HG03469 (cell line): ENCODE data around the gene DUS4L.

Experiments
- ATAC-seq: cut with Tn5 transposase; IDR thresholded peaks from one replicate; pipeline ENCODE4 v1.9.1; 2021; ENCODE audit warnings: mild to moderate bottlenecking, moderate library complexity, moderate number of reproducible peaks; ENCODE audit not compliant: unreplicated experiment

The DUS4L gene

DNA sequence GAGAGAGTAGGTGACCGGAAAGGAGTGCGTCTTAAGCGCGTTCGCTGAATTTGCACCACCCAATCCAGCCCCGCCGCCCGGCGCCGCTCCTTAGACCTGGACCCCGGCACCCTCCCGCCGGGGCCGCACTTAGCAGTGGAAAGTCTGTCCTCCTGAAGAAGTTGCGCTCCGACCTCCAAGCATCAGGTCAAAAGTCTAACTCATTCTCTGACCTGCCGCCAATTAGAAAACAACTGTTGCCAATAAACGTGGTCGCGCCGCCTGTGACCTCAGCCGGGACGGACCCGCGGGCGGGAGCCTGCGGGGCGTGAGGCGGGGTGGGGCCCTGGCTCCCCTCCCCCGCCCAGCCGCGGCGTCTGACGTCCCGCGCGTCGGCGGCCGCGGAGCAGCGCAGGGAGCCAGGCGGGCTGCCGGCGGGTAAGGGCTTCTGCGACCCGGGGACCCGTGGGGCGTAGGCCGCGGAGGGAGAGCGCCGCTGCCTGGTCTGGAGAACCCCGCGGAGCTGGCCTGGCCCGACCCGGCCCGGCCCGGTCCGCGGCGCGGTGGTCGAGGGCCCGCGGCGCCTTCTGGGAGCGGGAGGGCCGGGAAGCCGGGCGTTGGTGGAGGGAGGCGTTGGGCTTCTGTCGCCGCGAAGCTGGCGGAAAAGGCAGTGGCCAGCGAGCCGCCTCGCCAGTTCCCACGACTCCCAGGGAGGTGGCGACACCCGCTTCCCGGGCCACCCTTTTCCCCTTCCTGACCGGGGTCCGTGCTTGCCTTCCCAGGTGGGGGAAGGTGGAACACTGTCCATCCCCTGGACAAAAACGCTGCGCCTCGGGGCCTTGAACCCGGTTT is 16.3 kb downstream of the DUS4L start, which contains the start of gene BCAP29:
TSS of gene BCAP29 (plus strand) at position 362 of the 831 bp plus-strand sequence. CDS start 527 bp downstream, outside the sequence.
- peak; percentile 78 for ATAC-seq

DNA sequence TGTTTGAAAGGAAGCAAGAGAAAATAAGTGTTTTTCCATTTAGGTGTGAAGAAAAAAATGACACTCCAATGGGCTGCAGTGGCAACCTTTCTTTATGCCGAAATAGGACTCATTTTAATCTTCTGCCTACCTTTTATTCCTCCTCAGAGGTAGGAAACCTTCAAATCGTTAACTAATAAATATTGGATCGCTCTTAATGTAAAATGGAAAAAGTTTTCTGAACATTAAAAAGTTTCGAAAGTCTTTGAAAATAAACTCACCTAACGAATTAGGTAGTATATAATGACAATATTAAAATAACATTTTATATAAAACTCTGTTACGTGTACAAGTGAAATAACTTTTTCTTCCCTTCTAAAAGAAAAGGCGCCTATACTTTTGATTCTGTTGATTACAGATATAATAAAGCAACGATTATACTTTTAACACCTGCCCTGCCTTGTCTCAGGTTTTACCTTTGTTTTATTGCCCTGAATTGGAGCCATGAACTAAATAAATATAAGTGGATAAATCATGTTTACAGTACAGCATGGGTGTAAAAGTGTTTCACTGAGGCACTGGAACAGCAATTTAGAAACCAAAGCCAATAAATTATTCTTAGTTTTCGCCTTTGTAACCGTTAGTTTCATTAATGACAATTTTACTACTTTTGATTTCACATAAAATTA is 17.1 kb downstream of the DUS4L start:
- ATAC-seq: no peak

- no peak for ATAC-seq
These were observed 17.7 kb downstream of the DUS4L start for GRCh38 chr7:107581387-107582013.

DNA sequence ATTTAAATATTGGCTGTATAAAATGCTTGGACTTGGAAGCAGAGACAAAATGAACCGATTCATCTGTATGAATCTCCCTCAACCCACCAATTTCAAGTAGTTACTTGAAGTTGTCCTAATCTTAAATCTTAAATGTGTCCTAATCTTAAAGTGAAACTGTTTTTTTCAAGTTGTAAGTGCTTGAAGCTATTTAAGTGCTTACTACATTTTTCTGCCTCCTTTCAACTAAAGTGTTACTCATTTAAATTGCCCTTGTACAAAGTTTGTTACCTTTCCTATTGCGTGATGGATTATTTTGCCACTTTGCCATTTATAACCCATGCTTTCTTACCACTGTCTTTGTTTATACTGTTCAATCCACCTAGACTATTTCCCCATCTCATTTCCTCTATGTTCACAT is 19.1 kb downstream of the DUS4L start:
- no peak for ATAC-seq

DNA sequence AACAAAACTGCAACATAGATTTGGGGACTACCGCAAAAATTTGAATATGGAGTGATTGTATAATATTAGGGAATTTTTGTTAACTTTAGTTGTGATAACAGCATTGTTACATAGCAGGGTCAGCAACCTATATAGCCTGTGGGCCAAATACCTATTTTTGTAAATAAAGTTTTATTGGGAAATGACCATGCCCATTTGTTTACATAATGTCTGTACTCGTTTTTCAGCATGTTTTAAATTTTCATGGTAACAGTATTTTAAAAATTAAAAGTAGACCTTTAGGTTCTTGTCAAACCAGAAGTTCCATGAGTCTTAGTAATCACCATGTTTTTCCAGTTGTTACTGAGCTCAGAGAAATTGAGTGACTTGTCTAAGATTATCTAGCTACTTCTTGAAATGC is 20.9 kb downstream of the DUS4L start:
- ATAC-seq: no peak

GRCh38 chr7:107588529-107589130 is 24.9 kb downstream of the DUS4L start:
- no peak for ATAC-seq

DNA sequence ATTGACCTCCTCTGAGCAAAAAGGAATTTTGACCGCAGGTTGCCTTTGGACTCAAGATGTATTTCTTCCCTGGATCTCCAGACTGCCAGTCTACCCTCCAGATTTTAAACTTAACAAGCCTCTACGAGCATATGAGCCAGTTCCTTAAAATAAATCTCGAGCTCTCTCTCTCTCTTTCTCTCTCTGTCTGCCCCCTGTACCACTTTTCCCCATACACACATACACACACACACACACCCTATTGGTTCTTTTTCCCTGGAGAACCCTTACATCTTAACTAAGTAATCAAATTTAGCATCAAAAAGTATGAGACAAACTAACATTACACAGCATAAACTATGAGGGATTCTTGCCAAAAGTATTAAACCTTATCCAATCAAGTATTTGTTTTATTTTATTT is 27.6 kb downstream of the DUS4L start:
- ATAC-seq: no peak

- no peak for ATAC-seq
These were observed 28.7 kb downstream of the DUS4L start for GRCh38 chr7:107592361-107593024.

DNA sequence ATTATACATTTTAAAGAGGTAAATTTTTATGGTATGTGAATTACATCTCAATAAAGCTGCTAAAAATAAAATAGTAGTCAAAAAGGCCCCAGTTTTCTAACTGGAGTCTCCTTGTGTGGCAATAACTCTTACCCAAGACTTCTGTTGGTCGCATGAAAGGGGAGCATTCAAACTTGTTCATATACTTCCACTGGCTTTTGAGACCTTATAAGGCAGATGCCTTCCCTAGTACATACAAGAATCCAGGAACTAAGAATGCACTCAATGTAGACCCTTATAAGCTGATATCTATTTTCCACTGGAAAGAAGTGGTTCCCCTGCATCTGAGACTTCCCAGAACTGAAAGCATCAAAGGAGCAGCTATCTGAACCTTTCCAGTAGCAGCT is 29.2 kb downstream of the DUS4L start:
- no peak for ATAC-seq

DNA sequence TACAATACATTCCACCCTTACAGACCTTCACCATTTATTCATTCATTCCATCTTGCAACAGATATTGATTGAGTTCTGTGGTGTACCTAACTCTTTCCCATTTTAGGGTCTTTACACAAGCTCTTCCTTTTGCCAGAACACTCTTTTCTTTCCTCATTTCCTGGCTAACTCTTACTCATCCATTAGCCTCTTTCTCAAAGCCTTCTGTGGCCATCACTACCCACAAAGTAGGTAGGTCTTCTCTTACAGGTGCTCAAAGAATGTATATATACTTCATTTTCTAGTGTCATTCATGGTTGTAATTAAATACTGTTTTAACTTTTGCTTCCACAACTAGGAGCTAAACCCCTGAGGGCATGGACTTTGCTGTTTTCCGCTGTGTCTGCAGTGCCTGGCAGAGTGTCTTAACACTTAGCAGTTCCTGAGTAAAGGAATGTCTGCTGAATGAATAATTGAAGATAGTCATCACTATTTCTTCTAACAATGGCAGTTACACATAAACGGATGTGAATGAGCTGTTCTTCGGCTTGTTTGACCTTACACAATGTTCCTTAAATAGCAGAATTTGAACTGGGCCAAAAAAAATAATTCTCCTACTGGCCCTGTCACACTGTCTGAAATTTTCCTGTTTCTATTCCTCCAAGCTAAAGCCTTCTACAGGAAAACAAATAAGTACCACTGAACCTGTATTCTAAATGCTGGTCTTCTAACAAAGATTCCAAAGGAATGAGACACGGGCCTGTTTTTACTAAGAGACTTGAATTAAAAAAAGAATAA is 31.4 kb downstream of the DUS4L start:
- ATAC-seq: no peak

DNA sequence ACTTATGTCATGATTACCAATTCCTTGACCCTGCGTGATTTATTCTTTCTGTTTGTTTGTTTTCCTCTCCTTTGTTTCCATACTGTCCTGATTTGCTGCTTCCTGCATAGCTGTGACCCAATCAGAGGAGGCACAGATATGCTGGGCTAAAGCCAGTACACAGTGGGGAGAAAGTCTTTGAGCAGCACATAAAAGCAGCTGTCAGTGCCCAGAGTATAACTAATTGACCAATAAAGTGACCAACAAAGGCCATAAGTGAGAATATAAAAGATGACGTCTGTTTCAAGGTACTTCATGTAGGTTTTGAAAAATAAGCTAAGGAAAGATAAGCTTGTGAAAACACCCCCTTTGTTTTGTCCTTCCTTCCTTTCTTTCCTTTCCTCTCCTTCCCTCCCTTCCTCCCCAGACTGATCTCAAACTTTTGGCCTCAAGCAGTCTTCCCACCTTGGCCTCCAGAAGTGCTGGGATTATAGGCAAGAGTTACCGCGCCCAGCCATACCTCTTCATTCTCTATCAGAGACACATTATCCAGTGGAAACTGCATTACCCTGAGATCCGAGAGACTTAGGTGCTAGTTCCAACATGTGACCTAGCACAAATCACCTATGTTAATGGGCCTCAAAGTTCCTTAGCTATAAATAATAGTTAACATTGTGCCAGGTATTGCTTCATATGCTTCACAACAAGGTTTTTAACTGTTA is 33.3 kb downstream of the DUS4L start:
- no peak for ATAC-seq

DNA sequence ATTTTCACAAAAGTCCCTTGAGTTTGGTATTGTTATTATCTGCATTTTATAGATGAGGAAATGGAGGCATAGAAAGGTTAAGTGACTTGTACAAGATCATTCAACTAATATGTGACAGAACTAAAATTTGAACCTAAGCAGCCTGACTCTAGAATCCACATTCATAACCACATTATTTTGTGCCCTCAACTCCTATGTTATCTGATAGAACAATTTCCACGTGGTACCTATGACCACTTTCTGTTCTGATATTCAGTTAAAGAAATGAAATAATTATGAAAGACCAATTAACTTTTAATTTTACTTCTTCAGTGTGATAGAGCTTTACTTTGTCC is 33.8 kb downstream of the DUS4L start:
- no peak for ATAC-seq

DNA sequence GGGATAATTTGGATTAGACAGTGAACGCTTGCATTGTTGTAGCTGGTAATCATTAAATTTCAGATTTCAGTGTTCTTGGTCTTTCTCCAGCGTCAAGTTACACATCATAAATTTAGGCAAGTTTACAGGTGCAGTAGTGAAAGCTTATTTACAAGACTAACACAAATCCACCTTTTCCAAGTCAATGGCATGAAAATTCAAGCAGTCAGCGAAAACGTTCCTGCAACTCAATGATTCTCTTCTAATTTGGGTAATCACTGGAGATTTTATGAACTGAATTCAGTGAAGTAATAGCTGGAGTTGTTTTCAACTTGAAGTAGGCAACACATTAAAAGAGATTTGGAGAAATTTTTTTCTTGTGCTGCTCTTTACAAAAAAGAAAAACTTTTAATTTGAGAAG is 34.2 kb downstream of the DUS4L start:
- no peak for ATAC-seq

GRCh38 chr7:107599262-107599661 is 35.5 kb downstream of the DUS4L start:
- no peak for ATAC-seq

DNA sequence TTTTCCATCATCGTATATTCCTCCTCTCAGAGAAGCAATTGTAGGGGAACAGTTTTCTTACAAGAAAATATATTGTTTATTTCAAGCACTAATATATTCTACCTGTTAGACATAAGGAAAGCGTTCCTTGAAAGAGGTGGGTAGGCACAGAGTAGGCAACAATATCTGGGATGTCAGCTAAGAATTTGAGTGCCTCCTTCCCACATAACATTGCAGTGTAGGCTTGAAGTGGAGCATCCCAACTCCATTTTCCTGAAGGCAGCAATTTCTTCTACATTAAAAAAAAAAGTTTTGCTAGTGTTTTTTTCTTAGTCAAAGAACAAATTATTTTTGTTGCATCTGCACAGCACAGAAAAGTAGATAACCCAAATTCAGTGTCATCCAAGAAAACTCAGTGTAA is 37.0 kb downstream of the DUS4L start:
- no peak for ATAC-seq

GRCh38 chr7:107605218-107605815 is 41.5 kb downstream of the DUS4L start:
- ATAC-seq: no peak

GRCh38 chr7:107606303-107606702 is 42.5 kb downstream of the DUS4L start:
- no peak for ATAC-seq

DNA sequence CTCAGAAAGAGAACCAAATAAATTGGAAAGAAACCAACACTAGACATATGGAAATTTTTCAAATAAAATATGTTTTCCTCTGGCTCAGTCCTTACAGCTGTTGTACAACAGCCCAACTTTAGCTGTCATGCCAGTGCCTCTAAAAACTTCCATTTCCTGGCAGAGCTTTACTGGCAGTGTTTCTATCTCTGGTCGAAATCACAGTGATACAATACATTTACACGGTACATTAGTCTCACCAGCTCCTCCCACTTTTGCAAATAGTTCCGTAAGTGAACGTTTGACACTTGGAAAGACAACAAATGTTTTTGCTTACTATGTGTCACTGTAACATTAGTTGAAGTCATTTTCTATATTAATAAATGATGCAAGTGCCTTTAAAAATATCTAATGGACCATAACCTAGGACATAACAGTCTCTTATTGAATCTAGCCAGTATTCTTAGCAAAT is 46.1 kb downstream of the DUS4L start:
- no peak for ATAC-seq

- ATAC-seq: no peak
These were observed 46.6 kb downstream of the DUS4L start for GRCh38 chr7:107610323-107610722.
